Measurements from ENCODE around the gene NR3C2.

- TF ChIP-seq EZH2phosphoT487 (conservative IDR thresholded peaks at IDR 0.05; ENCODE audit: low read length) (no peak), CTCF (IDR thresholded peaks at IDR 0.05; ENCODE audit: insufficient read depth, low read length, poor library complexity, severe bottlenecking) (no peak)
These were observed 88.0 kb downstream of the NR3C2 start for GRCh38 chr4:148354186-148354585.
